ENCODE results near the gene LRRC58. TPM values are rescaled to one million over a fixed set of nuclear protein-coding genes. Genes with fewer than 3 reads are reported as not detected.

The LRRC58 gene
- total and polyA plus RNA-seq, 2 of the 13 experiments (the other 11 are each of a cell fraction or from before 2014, with no cell fraction given): 9.7 to 17.3 TPM

DNA sequence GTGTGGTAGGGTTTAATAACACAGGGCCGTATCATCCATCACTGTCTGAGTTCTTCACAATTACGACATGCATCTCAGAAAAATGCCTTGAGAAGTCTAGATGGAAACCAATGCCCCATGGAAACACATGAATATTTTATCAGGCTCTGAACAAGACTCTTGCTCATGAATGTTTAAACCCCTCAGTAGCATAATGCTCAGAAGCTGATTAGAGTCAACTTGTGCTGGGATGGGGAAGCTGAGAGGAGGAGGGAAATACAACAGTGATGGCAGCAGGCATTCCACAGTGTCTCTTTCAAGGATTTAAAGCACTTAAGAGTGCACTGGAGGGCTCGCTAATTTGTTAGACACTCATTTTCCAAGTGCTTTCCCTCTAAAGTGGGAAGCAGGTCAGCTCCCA is 67.9 kb downstream of the LRRC58 start:
- CTCF ChIA-PET (ENCODE audit: low intra/inter-chr PET ratio, low total read pairs): no interaction called here
- Histone ChIP-seq H3K79me2 (ENCODE audit: insufficient read depth, low read length) (no peaks in the 10 kb centered on the region), H3K27me3 (ENCODE audit: control insufficient read depth in 1 of 2, insufficient read depth in 2 of 2, low read length in 2 of 2) (peaks cover 3 to 33% of the 10 kb centered on the region in 2 experiments), H3K36me3 (replicated peaks in 1 of 2; ENCODE audit: control insufficient read depth in 1 of 2, insufficient read depth in 2 of 2, low read length in 2 of 2) (no peaks in the 10 kb centered on the region), H3K9me3 (ENCODE audit: low read length) (no peaks in the 10 kb centered on the region), H3K4me3 (replicated peaks in 1 of 3; ENCODE audit: insufficient read depth in 1 of 3, low read depth in 2 of 3, low read length in 3 of 3) (no peak overlapping the region), H3K4me2 (ENCODE audit: low read depth, low read length) (no peak overlapping the region), H3K4me1 (ENCODE audit: insufficient read depth, low read length) (no peaks in the 10 kb centered on the region), H2AFZ (ENCODE audit: low read length) (no peak overlapping the region), H4K20me1 (ENCODE audit: insufficient read depth, low read length) (no peaks in the 10 kb centered on the region), H3K9ac (ENCODE audit: insufficient read depth, low read depth, low read length) (no peak overlapping the region), H3K27ac (ENCODE audit: extremely low read length, insufficient read depth, low read length) (no peak overlapping the region)
- FAIRE-seq (no peak), DNase-seq (ENCODE audit: low spot score) (no peak), ATAC-seq (no peak)
- in situ Hi-C loops (cut with HindIII; ENCODE audit: extremely low pct_ligation_motif_present, low pct_unique_long_range_greater_than_20kb): no loop called here
- no peak for TF ChIP-seq ZNF234 (CRISPR knock-in tag; conservative IDR thresholded peaks at IDR 0.05)
- TF ChIP-seq KMT2A (CRISPR knock-in tag; IDR thresholded peaks at IDR 0.05): no peak
- no peak for TF ChIP-seq TAF1 (CRISPR knock-in tag; IDR thresholded peaks at IDR 0.05)
- no peak for TF ChIP-seq ISX (CRISPR knock-in tag; conservative IDR thresholded peaks at IDR 0.05)
- TF ChIP-seq NPAS2 (CRISPR knock-in tag; IDR thresholded peaks at IDR 0.05; ENCODE audit: borderline replicate concordance): no peak
- TF ChIP-seq STAG1 (CRISPR knock-in tag; IDR thresholded peaks at IDR 0.05): no peak
- no peak for TF ChIP-seq FOSL1 (CRISPR knock-in tag; IDR thresholded peaks at IDR 0.05; ENCODE audit: borderline replicate concordance)
- TF ChIP-seq, protein P1, sequence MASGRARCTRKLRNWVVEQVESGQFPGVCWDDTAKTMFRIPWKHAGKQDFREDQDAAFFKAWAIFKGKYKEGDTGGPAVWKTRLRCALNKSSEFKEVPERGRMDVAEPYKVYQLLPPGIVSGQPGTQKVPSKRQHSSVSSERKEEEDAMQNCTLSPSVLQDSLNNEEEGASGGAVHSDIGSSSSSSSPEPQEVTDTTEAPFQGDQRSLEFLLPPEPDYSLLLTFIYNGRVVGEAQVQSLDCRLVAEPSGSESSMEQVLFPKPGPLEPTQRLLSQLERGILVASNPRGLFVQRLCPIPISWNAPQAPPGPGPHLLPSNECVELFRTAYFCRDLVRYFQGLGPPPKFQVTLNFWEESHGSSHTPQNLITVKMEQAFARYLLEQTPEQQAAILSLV (CRISPR knock-in tag; IDR thresholded peaks at IDR 0.05; ENCODE audit: borderline replicate concordance): no peak
- TF ChIP-seq ZNF510 (CRISPR knock-in tag; IDR thresholded peaks at IDR 0.05; ENCODE audit: low read depth): no peak
- no peak for TF ChIP-seq ZFP82 (CRISPR knock-in tag; IDR thresholded peaks at IDR 0.05; ENCODE audit: borderline replicate concordance)
- 22% methylated on average over 3 of the region's 3 CpGs for WGBS (ENCODE audit: low lambda C conversion rate)
- intact Hi-C loops (cut with micrococcal nuclease; ENCODE audit: unreplicated experiment): no loop called here
- POLR2A ChIA-PET: no interaction called here
- BruUV-seq (replicated peaks): no TSS peak

Data from HepG2 (cell line).